Caki2 (cell line): Measurements from ENCODE around the gene SCYL1. TPM values are rescaled to one million over a fixed set of nuclear protein-coding genes. Genes with fewer than 3 reads are reported as not detected.

Experiments
- DNase-seq: peaks from one replicate; pipeline ENCODE4 v3.0.0-alpha.2; 2015; ENCODE audit warnings: low read depth
- in situ Hi-C: cut with HindIII; loops from 2 replicates; pipeline ENCODE4 v1.10.0; 2016; ENCODE audit warnings: low sequenced_read_pairs, low pct_unique_long_range_greater_than_20kb, mixed read lengths
- total RNA-seq: library from RNA; depleted of rRNA; stranded (reverse); fragments of >200 nt; shearing (Covaris generic); gene quantifications from 2 replicates; pipeline ENCODE4 v1.2.3, GENCODE V29; 2014; ENCODE audit warnings: low replicate concordance

SCYL1 gene
- total RNA-seq, 1 experiment from 2014 or later, result 58.0 TPM

- in situ Hi-C loops, result no loop called here
- DNase-seq, result no peak
These were observed 50.1 kb downstream of the SCYL1 start for GRCh38 chr11:65574811-65575567.

DNA sequence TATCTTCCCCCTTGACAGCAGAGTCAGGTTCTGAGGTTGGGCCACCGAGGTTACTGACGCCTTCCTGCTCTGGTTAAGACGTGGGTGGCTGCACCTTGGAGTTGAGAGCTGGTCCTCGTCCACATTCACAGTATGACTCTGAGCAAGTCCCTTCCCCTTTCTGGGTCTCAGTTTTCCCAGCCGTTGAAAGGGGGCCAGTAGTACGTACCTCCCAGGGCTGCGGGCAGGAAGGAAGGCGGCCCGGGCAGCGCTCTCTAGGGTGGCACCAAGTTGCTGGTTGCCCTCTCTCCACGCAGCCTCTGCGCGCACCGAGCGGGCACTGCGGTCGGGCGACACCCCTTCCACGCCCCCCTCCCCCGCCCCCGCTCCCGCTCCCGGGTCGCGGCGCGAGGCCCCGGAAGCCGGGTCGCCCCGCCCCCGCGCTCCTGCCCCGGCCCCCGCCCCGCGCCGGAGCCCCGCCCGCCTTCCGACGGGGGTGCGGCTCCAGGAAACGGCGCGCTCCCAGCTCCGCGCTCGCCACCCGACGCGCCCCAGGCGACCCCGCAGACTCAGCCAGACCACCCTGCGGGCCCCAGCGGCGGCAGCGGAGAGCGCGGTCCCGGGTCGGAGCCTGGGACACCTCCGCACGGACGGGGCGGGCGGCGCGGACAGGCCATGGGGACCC lies 50.8 kb downstream of the SCYL1 start, which contains the start of gene EHBP1L1:
Gene EHBP1L1 (plus strand): TSS at position 486 of the 664 bp plus-strand sequence. CDS start 250 bp downstream, outside the sequence.
- DNase-seq, result peak; percentile 66
- in situ Hi-C loops, result no loop called here

DNA sequence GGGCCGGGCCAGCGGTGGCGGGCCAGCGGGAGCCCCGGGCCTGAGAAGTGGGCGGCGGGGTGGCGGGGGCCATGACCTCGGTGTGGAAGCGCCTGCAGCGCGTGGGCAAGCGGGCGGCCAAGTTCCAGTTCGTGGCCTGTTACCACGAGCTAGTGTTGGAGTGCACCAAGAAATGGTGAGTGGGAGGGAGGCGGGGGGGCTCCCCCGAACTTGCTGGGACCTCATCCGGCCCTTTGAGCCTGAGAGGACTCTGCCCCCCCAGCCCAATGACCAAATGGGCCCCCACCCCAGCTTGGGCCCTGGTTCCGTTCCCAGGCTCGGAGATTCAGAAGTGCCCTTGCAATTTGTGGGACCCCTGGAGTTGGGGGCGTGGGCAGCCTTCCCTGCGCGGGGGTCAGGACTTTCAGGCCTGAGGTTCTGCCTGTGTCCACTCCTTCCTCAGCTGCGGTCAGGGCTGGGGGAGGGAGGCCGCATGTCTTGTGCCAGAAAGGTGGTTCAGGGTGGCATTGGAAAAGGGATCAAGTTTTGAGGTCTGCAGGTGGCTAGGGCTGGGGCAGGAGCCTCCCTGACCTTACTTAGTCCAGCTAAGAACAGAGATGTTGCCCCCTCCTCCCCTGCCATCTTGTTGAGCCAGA lies 51.5 kb downstream of the SCYL1 start:
- no peak for DNase-seq
- in situ Hi-C loops, result no loop called here

GRCh38 chr11:65576867-65577755 lies 52.2 kb downstream of the SCYL1 start:
- in situ Hi-C loops, result no loop called here
- peak; percentile 71 for DNase-seq

DNA sequence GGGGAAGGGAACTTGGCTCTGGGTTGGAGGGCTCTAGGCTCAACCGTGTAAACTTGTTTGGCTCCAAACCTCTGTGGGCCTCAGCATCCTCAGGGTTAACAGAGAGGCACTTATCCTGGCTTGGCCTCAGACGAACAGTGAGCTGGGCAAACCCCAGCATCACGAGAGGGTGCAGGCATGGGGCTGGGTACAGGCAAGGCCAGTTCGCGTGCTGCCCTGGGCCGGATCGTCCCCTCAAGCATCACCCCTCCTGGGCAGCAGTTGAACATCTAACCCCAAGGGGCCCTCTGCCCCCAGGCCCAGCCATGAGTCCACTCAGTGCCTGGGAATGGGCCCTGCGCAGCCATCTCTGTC lies 52.9 kb downstream of the SCYL1 start:
- in situ Hi-C loops, result no loop called here
- DNase-seq, result no peak

- DNase-seq, result no peak
- in situ Hi-C loops, result no loop called here
These were observed 53.3 kb downstream of the SCYL1 start for GRCh38 chr11:65578134-65578533.

DNA sequence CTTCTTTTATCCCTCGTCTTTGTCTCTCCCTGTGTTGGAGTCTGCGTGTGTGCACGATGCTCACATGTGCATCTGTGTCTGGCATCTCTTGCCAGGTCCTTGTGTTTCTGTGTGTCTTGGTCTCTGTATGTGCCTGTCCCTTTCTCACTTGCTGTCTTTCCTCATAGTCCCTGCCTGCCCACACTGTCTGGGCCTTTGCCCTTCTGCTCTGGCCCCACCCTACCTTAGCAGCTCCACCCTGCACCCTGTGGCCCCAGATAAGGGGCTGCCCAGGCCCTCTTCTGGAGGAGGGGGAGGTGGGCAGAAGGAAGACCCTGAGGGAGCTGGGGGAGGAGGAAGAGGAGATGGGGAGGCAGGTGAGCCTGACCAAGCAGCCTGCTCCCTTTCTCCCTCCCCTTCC lies 53.8 kb downstream of the SCYL1 start:
- DNase-seq, result no peak
- in situ Hi-C loops, result no loop called here

DNA sequence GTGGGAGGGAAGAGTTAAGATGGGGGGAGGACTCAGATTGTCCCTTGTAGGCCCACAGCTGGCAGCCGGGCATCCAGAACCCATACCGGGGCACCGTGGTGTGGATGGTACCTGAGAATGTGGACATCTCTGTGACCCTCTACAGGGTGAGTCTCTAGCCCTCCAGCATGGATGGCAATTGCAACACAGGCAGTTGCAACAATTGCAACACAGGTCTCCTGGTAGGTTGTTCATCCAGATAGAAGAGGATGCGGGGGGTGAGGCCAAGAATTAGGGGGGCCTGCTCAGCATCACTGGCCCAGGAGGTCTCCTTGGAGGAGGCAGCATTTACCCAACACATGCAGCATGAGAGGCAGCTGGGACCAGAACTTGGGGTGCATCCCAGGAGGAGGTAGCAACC lies 54.4 kb downstream of the SCYL1 start:
- in situ Hi-C loops, result no loop called here
- DNase-seq, result no peak

- in situ Hi-C loops, result no loop called here
- no peak for DNase-seq
These were observed 55.3 kb downstream of the SCYL1 start for GRCh38 chr11:65580031-65580692.

DNA sequence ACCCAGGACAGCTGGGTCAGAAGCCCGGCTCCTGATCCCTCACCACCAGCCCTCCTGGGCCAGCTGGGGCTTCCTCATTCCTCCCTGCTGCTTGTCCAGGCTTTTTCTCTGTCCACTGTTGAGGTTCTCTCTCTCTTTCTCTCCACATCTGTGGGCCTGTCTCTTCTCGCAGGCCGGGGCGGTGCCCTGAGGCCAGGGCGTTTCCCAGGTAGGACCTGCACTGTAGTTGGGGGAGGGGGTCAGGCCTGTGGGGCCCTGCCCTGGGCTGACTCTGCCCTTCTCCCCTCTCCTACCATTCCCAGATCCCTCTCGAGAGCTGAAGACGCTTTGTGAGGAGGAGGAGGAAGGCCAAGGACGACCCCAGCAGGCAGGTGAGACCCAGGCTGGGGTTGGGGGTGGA lies 55.9 kb downstream of the SCYL1 start:
- DNase-seq, result no peak
- in situ Hi-C loops, result no loop called here

DNA sequence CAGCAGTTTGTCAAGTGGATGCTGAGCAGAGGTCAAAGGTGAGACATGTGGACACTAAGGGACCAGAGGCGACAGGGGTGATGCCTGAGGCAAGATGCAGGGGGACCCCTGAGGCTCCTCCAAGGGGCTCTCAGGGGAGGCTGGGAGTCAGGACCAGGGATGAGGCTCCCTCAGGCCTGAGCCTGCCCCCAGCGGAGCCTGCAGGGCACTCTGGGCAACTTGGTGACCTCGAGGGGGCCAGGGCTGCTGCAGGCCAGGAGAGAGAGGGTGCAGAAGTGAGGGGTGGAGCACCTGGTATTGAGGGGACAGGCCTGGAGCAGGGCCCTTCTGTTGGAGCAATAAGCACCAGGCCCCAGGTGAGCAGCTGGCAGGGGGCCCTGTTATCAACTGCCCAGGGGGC lies 57.0 kb downstream of the SCYL1 start:
- DNase-seq, result no peak
- in situ Hi-C loops, result no loop called here

- no peak for DNase-seq
- in situ Hi-C loops, result no loop called here
These were observed 58.7 kb downstream of the SCYL1 start for GRCh38 chr11:65583589-65583988.

GRCh38 chr11:65584106-65584505 lies 59.2 kb downstream of the SCYL1 start:
- DNase-seq, result no peak
- in situ Hi-C loops, result no loop called here

GRCh38 chr11:65584723-65585171 lies 59.9 kb downstream of the SCYL1 start:
- DNase-seq, result no peak
- in situ Hi-C loops, result no loop called here

DNA sequence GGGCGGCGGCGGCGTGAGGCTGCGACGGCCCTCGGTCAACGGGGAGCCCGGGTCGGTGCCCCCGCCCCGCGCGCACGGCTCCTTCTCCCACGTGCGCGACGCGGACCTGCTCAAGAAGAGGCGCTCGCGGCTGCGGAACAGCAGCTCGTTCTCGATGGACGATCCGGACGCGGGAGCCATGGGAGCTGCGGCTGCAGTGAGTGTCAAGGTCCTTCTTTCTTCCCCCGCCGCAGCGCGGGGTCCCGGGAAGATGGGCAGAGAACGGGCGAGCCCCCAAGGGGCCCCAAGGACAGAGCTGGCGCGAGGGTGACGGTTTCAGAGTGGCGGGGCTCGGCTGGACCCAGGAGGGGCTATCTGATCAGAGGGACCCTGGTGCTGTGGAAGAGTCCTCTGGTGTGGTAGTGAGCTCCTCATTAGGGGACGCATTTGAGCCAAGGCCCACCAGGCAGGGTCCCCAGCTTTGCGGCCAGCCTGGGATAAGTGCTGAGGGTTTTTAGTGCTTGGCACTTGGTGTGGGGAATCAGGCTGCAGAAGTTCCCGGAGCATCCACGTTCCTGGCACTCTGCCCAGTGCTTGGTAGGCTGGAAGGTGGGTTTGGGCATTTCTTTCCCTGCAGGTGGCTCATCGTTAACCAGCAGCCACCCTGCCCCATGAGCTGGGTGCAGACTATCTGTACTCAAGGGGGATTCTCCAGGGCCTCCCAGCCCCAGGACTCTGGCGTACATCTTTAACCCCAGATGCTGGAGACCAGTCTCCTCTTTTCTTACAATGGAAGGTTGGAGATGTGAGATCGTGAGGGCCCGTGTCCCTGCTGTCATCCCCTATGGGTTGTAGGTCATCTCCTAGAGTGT lies 60.7 kb downstream of the SCYL1 start:
- in situ Hi-C loops, result no loop called here
- no peak for DNase-seq

- in situ Hi-C loops, result no loop called here
- DNase-seq, result no peak
These were observed 61.4 kb downstream of the SCYL1 start for GRCh38 chr11:65586247-65586630.

GRCh38 chr11:65586676-65587075 lies 61.8 kb downstream of the SCYL1 start:
- DNase-seq, result no peak
- in situ Hi-C loops, result no loop called here
